H1 (cell line): ENCODE measurements around the gene PAPOLA. TPM values are rescaled to one million over a fixed set of nuclear protein-coding genes. Genes with fewer than 3 reads are reported as not detected.

ENCODE experiments used
- CHD2 ChIP-seq: IDR thresholded peaks from 2 replicates; pipeline ENCODE4 v1.6.1; 2012; ENCODE audit warnings: low read length, improper control_type of control experiment
- EP300 ChIP-seq, 2 experiments: IDR thresholded peaks; 1 replicate in 1 of 2; 2 replicates in 1 of 2; pipeline ENCODE4 v1.6.1; 2011 to 2012; ENCODE audit warnings: low read depth in 2 of 2, low read length in 2 of 2, mild to moderate bottlenecking in 2 of 2, borderline replicate concordance in 1 of 2, inconsistent platforms in 1 of 2, moderate library complexity in 1 of 2
- polyA plus RNA-seq, 7 experiments: library from polyadenylated mRNA; depleted of rRNA in 3 of 7; stranded (reverse) in 5 of 7; unstranded in 2 of 7; fragments of >200 nt in 5 of 7; fragments of 200-250 nt in 2 of 7; gene quantifications; 1 replicate in 5 of 7; 2 replicates in 1 of 7; 4 replicates in 1 of 7; pipeline versions ENCODE4 v1.2.1 to v1.2.3, GENCODE V29; 2011 to 2013; ENCODE audit warnings: missing spikeins in 2 of 7, mixed read lengths in 2 of 7
- total RNA-seq: library from RNA; stranded (reverse); fragmentation: NEBNext Ultra II Directional; extraction: Animal tissue kit (Norgen Biotek cat#: 25700); gene quantifications from 2 replicates; pipeline ENCODE4 v1.2.1, GENCODE V29; 2021

PAPOLA gene
- total and polyA plus RNA-seq, 2 of the 8 experiments (the other 6 are each of a cell fraction or from before 2014, with no cell fraction given) = 163 to 239 TPM

GRCh38 chr14:96616161-96616721 is 114.1 kb downstream of the PAPOLA start (continued):
- TF ChIP-seq EP300 (IDR thresholded peaks at IDR 0.05; ENCODE audit: borderline replicate concordance in 1 of 2, low read depth in 2 of 2, low read length in 2 of 2) (no peak), CHD2 (no peak)

Other genes starting within 250 kb of the PAPOLA start
- gene BDKRB1, start 246.2 kb upstream of the PAPOLA start, total RNA-seq = not detected in 2 replicates
- gene BDKRB1, start 246.2 kb upstream of the PAPOLA start, polyA plus RNA-seq (2011; rRNA removed) = 0.17 and 0.27 TPM in 2 replicates
- 14.2 and 14.4 TPM in 2 replicates for gene ATG2B, start 139.0 kb upstream of the PAPOLA start, total RNA-seq
- gene ATG2B, start 139.0 kb upstream of the PAPOLA start, polyA plus RNA-seq (2011; rRNA removed) = 3.8 and 4.6 TPM in 2 replicates
- 32.8 and 37.1 TPM in 2 replicates for gene GSKIP, start 138.9 kb upstream of the PAPOLA start, total RNA-seq
- gene GSKIP, start 138.9 kb upstream of the PAPOLA start, polyA plus RNA-seq (2011; rRNA removed) = 9.5 and 20.3 TPM in 2 replicates
- 7.0 and 8.0 TPM in 2 replicates for gene AK7, start 110.3 kb upstream of the PAPOLA start, total RNA-seq
- gene AK7, start 110.3 kb upstream of the PAPOLA start, polyA plus RNA-seq (2011; rRNA removed) = 2.9 and 3.9 TPM in 2 replicates